SK-N-SH (cell line): ENCODE data around the gene EPHB2. TPM values are rescaled to one million over a fixed set of nuclear protein-coding genes. Genes with fewer than 3 reads are reported as not detected.

ENCODE experiments used
- CTCF ChIA-PET: fragments of 300-600, 350-600 bp; formaldehyde crosslinking; extraction: SDS; loops from one replicate; lab custom pipeline; 2021; lab: Yijun Ruan, JAX
- POLR2A ChIA-PET: fragments of 350-600 bp; sonication (Branson Sonifier 250); formaldehyde crosslinking; extraction: SDS; loops from one replicate; lab custom pipeline; 2020; ENCODE audit warnings: antibody characterized with exemption, inconsistent platforms; lab: Yijun Ruan, JAX
- DNase-seq: peaks from one replicate; pipeline ENCODE4 v3.0.0; 2012
- H2AFZ ChIP-seq: fragments of 200-600 bp; sonication (generic); 2 replicates; pipeline ENCODE4 v1.8.1; 2016; ENCODE audit warnings: antibody characterized with exemption, mild to moderate bottlenecking, low read depth
- H3F3A ChIP-seq: fragments of 200-600 bp; sonication (generic); replicated peaks from 2 replicates; pipeline ENCODE3; 2016; ENCODE audit warnings: antibody characterized with exemption, mild to moderate bottlenecking; ENCODE audit not compliant: insufficient read depth
- H3K27ac ChIP-seq, 2 experiments: fragments of 200-500 bp in 1 of 2; fragments of 200-600 bp in 1 of 2; sonication (Bioruptor generic) in 1 of 2; sonication (generic), shearing (Covaris generic) in 1 of 2; 2 replicates each; pipeline versions ENCODE4 v1.5.1 to v1.6.1; 2014 to 2016; ENCODE audit warnings: low read depth in 2 of 2, inconsistent platforms in 1 of 2, low read length in 1 of 2, mild to moderate bottlenecking in 1 of 2, mixed read lengths in 1 of 2
- H3K27me3 ChIP-seq: fragments of 200-600 bp; sonication (generic), shearing (Covaris generic); 2 replicates; pipeline ENCODE4 v1.6.1; 2016; ENCODE audit warnings: mixed run types; ENCODE audit not compliant: insufficient read depth
- H3K36me3 ChIP-seq, 2 experiments: fragments of 200-500 bp in 1 of 2; fragments of 200-600 bp in 1 of 2; sonication (Bioruptor generic) in 1 of 2; sonication (generic) in 1 of 2; replicated peaks in 1 of 2; 2 replicates each; pipeline versions ENCODE3 to v1.5.1; 2014 to 2016; ENCODE audit warnings: low read length in 1 of 2, mild to moderate bottlenecking in 1 of 2; ENCODE audit not compliant: insufficient read depth in 2 of 2, control insufficient read depth in 1 of 2
- H3K4me1 ChIP-seq, 2 experiments: fragments of 200-500 bp in 1 of 2; fragments of 200-600 bp in 1 of 2; sonication (Bioruptor generic) in 1 of 2; sonication (generic), shearing (Covaris generic) in 1 of 2; 2 replicates each; pipeline versions ENCODE4 v1.5.1 to v1.6.1; 2014 to 2016; ENCODE audit warnings: low read depth in 1 of 2, low read length in 1 of 2, mixed run types in 1 of 2; ENCODE audit not compliant: insufficient read depth in 2 of 2, control insufficient read depth in 1 of 2
- H3K4me2 ChIP-seq: fragments of 200-600 bp; sonication (generic), shearing (Covaris generic); 2 replicates; pipeline ENCODE4 v1.6.1; 2017; ENCODE audit warnings: mixed run types
- H3K4me3 ChIP-seq, 2 experiments: fragments of 200-500 bp in 1 of 2; fragments of 200-600 bp in 1 of 2; sonication (Bioruptor generic) in 1 of 2; sonication (generic), shearing (Covaris generic) in 1 of 2; 2 replicates each; pipeline versions ENCODE4 v1.5.1 to v1.8.1; 2014 to 2016; ENCODE audit warnings: low read depth in 2 of 2, inconsistent platforms in 1 of 2, low read length in 1 of 2, mild to moderate bottlenecking in 1 of 2, mixed read lengths in 1 of 2, moderate library complexity in 1 of 2
- H3K79me2 ChIP-seq: fragments of 200-600 bp; sonication (generic); 2 replicates; pipeline ENCODE4 v1.8.1; 2017; ENCODE audit warnings: mild to moderate bottlenecking; ENCODE audit not compliant: insufficient read depth
- H3K9ac ChIP-seq: fragments of 200-600 bp; sonication (generic); 2 replicates; pipeline ENCODE4 v1.6.1; 2017; ENCODE audit warnings: mixed run types
- H3K9me2 ChIP-seq: fragments of 200-600 bp; sonication (generic); 2 replicates; pipeline ENCODE4 v1.6.1; 2017; ENCODE audit warnings: mixed run types
- H3K9me3 ChIP-seq: fragments of 200-600 bp; sonication (generic); 2 replicates; pipeline ENCODE4 v1.6.1; 2017; ENCODE audit warnings: mixed run types, mild to moderate bottlenecking, moderate library complexity
- H4K20me1 ChIP-seq: fragments of 200-600 bp; sonication (generic); 2 replicates; pipeline ENCODE4 v1.6.1; 2017; ENCODE audit warnings: mild to moderate bottlenecking, mixed run types; ENCODE audit not compliant: insufficient read depth
- ELF1 ChIP-seq: IDR thresholded peaks from 2 replicates; pipeline ENCODE4 v1.4.0; 2012
- FOXM1 ChIP-seq: IDR thresholded peaks from 2 replicates; pipeline ENCODE4 v1.4.0; 2012; ENCODE audit warnings: low read depth, mild to moderate bottlenecking
- GATA2 ChIP-seq: sonication (generic); formaldehyde crosslinking; IDR thresholded peaks from 2 replicates; pipeline ENCODE4 v1.5.0; 2020; ENCODE audit warnings: mild to moderate bottlenecking, missing genetic modification reagents
- NFIC ChIP-seq: IDR thresholded peaks from 2 replicates; pipeline ENCODE4 v1.4.0; 2012; ENCODE audit warnings: borderline replicate concordance
- PBX3 ChIP-seq: IDR thresholded peaks from 2 replicates; pipeline ENCODE4; 2012
- REST ChIP-seq: IDR thresholded peaks from 2 replicates; pipeline ENCODE4 v1.6.1; 2012; ENCODE audit warnings: mild to moderate bottlenecking, low read depth, low read length, moderate library complexity
- SIN3A ChIP-seq: IDR thresholded peaks from 2 replicates; pipeline ENCODE4 v1.6.1; 2012; ENCODE audit warnings: low read depth, mild to moderate bottlenecking, low read length, moderate library complexity, borderline replicate concordance
- WGBS: methylation state at CpG from one replicate; pipeline ENCODE4 v1.1.6; 2017; ENCODE audit warnings: low lambda C conversion rate; 5-methylcytosine and 5-hydroxymethylcytosine counted together
- polyA plus RNA-seq, 3 experiments: library from polyadenylated mRNA; depleted of rRNA; stranded (reverse); fragments of >200 nt; gene quantifications; 2 replicates each; pipeline ENCODE4 v1.2.3, GENCODE V29; 2012
- TF ChIP-seq, protein P1 (sequence below): IDR thresholded peaks from 2 replicates; pipeline ENCODE4 v1.4.0; 2012; ENCODE audit warnings: low read depth

Gene EPHB2
- polyA plus RNA-seq, 1 of the 3 experiments (the other 2 are of a cell fraction): 25.2 TPM

DNA sequence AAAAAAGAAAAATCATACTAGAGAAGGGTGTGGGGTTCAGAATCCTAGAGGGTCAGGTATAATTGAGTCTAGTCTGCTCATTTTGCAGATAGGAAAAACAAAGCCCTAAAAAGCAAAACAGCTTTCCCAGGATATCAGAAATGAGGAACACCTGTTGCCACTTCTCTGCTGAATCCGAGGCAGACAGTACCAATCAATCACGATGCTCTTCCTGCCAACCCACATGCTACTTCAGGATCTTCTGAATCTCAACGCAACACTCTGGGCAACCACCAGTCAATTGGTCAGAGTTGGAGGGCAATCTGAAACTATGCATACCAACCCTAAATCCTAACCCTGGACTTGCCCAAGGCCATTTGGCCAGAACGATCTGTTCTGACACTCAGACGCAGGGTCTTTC lies 128.3 kb downstream of the EPHB2 start:
- Histone ChIP-seq H3F3A (no peaks in the 10 kb centered on the region), H3K36me3 (no peaks in the 10 kb centered on the region), H3K27ac (no peak overlapping the region), H3K4me3 (no peak overlapping the region), H3K27me3 (no peaks in the 10 kb centered on the region), H4K20me1 (0 out of 2 replicates have a peak, but pooled peaks cover under 1% of the 10 kb centered on the region), H3K4me1 (peaks cover 0 to 3% of the 10 kb centered on the region in 2 experiments; a peak in 1 of 4 replicates)
- POLR2A ChIA-PET: no interaction called here
- no peak for DNase-seq
- WGBS: 88% methylated on average over 5 of the region's 5 CpGs
- CTCF ChIA-PET: interaction anchor here (1.8 kb wide), 1 partner anchor 50 kb away, joined by 6 read pairs; no protein-coding TSS in a partner anchor
- TF ChIP-seq GATA2 (CRISPR knock-in tag) (no peak), FOXM1 (no peak)
- TF ChIP-seq, all 33 proteins: peak for 0
- no peaks in the 10 kb centered on the region for H3K9me2 ChIP-seq
- H2AFZ ChIP-seq: no peak overlapping the region
- H3K79me2 ChIP-seq: no peaks in the 10 kb centered on the region
- H3K9ac ChIP-seq: no peak overlapping the region
- H3K4me2 ChIP-seq: no peak overlapping the region
- H3K9me3 ChIP-seq: no peaks in the 10 kb centered on the region

DNA sequence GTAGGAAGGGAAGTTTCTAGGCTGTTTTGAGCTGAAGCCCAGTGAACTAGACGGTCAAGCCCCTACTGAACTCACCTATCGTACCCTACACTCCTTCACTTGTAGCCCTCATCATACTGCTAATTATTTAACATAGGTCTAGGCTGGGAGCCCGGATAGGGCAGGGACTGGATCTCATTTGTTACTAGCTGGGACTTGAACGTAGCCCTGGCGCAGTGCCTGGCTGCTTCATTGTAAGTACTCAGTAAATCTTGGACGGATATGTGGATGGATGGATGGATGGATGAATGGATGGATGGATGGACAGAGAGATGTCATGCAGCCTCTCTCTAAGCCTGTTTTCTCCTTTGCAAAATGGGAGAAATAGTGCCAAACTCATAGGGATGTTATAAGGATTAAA lies 129.2 kb downstream of the EPHB2 start:
- ChIA-PET POLR2A (no interaction called here), CTCF (interaction anchor here (1.6 kb wide), 1 partner anchor 22 kb away, joined by 7 read pairs; no protein-coding TSS in a partner anchor)
- 95% methylated on average over 6 of the region's 6 CpGs for WGBS
- H3K36me3 ChIP-seq: no peaks in the 10 kb centered on the region
- no peaks in the 10 kb centered on the region for H3K9me2 ChIP-seq
- DNase-seq: no peak
- H3K79me2 ChIP-seq: no peaks in the 10 kb centered on the region
- H3K27ac ChIP-seq: no peak overlapping the region
- no peaks in the 10 kb centered on the region for H3K27me3 ChIP-seq
- TF ChIP-seq REST (no peak), SIN3A (no peak), PBX3 (no peak), ELF1 (no peak), NFIC (no peak)
- TF ChIP-seq, protein P1, sequence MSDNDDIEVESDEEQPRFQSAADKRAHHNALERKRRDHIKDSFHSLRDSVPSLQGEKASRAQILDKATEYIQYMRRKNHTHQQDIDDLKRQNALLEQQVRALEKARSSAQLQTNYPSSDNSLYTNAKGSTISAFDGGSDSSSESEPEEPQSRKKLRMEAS: no peak
- no peak overlapping the region for H3K4me3 ChIP-seq
- H2AFZ ChIP-seq: no peak overlapping the region
- no peak overlapping the region for H3K9ac ChIP-seq
- H3F3A ChIP-seq: no peaks in the 10 kb centered on the region
- peaks cover 0 to 5% of the 10 kb centered on the region in 2 experiments; a peak in 1 of 4 replicates for H3K4me1 ChIP-seq
- H3K9me3 ChIP-seq: no peaks in the 10 kb centered on the region
- no peak overlapping the region for H3K4me2 ChIP-seq
- H4K20me1 ChIP-seq: peaks cover 9% of the 10 kb centered on the region; the same call in 1 of the 2 replicates
